HEK293T (cell line): ENCODE results near the gene TMC4.

Experiments used
- ARNT ChIP-seq: fragments of 450-650 bp; IDR thresholded peaks from 2 replicates; pipeline ENCODE4 v1.6.1; 2017; ENCODE audit warnings: mild to moderate bottlenecking
- ELF4 ChIP-seq: fragments of 450-650 bp; IDR thresholded peaks from 2 replicates; pipeline ENCODE4 v1.6.1; 2017; ENCODE audit warnings: antibody characterized with exemption
- FOXM1 ChIP-seq: fragments of 450-650 bp; IDR thresholded peaks from 2 replicates; pipeline ENCODE4 v1.6.1; 2017; ENCODE audit warnings: mild to moderate bottlenecking, borderline replicate concordance
- L3MBTL2 ChIP-seq: fragments of 450-650 bp; conservative IDR thresholded peaks from 2 replicates; pipeline ENCODE4 v1.6.1; 2016; ENCODE audit warnings: mild to moderate bottlenecking
- NFRKB ChIP-seq: fragments of 450-650 bp; IDR thresholded peaks from 2 replicates; pipeline ENCODE4 v1.6.1; 2016; ENCODE audit warnings: mild to moderate bottlenecking, moderate library complexity
- SP1 ChIP-seq: fragments of 450-650 bp; IDR thresholded peaks from 2 replicates; pipeline ENCODE4 v1.6.1; 2017
- SUZ12 ChIP-seq: fragments of 450-650 bp; IDR thresholded peaks from 2 replicates; pipeline ENCODE4 v1.6.1; 2016; ENCODE audit warnings: mild to moderate bottlenecking
- ZNF384 ChIP-seq: fragments of 450-650 bp; IDR thresholded peaks from 2 replicates; pipeline ENCODE4 v1.6.1; 2016

GRCh38 chr19:54123682-54124081 lies 49.3 kb downstream of the TMC4 start:
- no peak for TF ChIP-seq ELF4
- TF ChIP-seq SUZ12 = no peak
- no peak for TF ChIP-seq NFRKB
- TF ChIP-seq FOXM1 = no peak
- TF ChIP-seq L3MBTL2 = no peak
- TF ChIP-seq SP1 = no peak
- no peak for TF ChIP-seq ZNF384
- TF ChIP-seq ARNT = no peak
